ENCODE data around the gene SERPINE3.

The SERPINE3 gene

GRCh38 chr13:51329606-51330005 lies 9.9 kb upstream of the SERPINE3 start:
- no peak for DNase-seq

DNA sequence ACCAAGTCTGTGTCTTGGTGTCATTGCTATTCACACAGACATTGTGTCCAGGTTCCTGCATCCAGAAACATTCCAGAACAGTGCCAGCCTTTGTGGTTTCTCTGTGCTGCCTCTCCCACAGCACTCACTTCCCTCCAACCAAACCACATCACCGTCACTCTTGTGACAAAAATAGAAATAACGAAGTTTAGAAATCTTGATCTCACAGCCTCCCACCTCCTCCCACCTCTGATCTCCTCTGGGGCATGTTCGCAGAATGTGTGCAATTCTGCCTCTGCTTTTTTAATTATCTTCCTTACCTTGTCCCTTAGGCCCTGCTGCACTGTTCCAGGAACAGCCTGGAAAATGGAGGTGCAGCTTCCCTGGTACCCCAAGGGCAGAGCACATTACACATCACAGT lies 8.7 kb upstream of the SERPINE3 start:
- DNase-seq = no peak

DNA sequence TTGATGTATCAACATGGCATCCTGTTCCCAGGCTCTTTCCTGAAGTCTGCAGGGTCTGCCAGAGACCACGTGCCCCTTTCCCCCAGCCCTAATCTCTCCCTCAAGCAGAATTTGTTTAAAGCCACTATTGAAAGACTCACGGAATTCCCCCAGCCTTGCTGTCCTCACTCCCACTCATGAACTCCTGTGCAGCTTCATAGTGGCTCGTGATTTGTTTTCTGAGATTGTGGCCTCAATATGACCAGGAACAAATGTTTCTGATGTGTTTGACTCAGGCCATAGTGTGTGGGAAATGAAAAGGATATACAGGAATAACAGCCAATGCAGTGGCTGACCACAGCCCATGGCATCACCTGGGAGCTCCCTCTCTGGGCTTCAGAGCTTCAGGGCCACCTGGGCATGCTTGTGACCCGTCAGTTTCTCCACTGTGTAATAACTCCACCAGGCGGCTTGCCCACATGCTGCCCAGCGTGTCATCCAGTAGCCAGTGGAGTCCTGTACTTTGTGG lies 8.1 kb upstream of the SERPINE3 start:
- no peak for DNase-seq

DNA sequence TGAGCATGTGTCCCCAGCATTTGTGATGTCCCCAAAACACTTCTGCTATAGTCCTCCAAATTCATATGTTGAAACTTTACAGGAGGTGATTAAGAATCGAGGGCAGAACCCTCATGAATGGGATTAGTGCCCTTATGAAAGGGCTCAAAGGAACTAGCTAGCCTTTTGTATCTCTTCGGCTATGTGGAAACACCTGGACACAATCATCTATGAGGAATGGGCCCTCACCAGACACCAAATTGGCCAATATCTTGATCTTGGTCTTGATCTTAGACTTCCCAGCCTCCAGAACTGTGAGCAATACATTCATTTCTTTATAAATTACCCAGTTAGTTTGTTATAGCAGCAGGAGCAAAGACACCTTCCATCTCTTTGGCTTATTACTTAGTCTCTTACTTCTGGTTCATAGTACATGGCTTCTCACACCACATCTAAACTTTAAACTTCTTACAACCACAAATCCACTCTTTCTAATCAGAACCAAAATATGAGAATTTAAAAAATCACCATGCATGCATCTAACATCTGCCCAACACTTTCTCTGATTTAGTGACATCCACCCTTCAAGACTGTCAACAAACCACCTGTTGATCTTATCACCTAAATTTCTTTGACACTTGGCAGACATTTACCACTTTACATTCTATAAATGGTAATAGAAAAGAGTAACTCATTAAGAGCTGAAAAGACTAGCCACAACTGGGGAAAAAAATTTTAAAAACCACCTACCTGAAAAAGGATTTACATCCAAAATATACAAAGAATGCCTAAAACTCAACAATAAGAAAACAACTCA lies 6.7 kb upstream of the SERPINE3 start:
- DNase-seq = no peak

- DNase-seq = no peak
Observed at GRCh38 chr13:51333421-51333820, 6.1 kb upstream of the SERPINE3 start.

- no peak for DNase-seq
Observed at GRCh38 chr13:51333826-51334225, 5.7 kb upstream of the SERPINE3 start.

DNA sequence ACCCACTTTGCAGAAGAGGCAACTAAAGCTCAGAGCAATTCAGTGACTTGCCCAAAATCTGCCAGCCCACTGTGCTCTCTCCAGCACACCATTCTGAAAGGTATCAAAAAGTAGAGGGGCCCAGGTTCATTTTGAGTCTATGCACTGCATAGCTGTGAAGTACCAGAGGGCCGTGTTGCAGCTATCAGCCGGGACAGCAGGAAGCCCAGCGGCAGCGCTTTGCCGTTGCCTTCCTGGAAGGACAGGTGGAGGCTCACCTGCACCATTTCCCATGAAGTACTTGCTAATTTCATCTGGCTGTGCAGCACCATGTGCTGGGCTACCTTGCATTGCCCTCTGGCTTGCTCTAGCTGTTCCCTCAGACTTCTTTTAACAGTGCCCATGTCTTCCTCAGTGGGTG lies 2.7 kb upstream of the SERPINE3 start:
- DNase-seq = no peak

DNA sequence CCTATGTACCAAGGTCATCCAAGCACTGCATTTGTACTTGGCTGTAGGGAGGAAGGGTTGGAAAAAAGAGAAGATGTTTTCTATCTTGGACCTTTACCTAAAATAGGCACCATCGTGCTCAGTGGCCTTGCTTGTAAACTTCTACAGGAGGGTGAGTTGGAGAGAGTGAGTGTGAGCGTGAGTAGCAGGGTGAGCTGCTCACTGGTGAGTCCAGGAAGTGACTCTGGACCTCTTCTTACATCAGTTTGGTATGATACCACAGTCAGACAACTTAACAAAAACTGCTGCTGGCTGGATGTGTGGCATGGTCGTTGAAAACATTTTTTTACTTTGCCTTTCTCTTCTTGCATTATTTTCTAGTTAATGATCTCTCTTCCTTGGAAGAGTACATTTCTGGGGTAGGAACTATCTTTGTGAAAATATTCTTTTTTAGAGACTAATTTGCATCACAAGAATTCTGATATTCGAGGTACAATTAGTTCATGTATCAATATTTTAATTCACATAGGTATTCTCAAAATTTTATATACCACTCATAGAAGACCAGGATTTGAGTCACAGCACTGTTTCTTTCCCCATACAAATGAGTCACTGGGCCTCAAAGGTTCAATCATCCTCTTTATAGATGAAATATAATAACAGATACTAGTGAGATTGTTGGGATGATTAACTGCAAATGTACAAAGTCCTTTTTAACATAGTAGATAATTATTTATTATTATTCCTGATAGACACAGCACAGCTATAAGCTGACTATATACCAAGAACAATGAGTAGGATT lies 651 bp downstream of the SERPINE3 start:
- DNase-seq = no peak

- DNase-seq = no peak
Observed at GRCh38 chr13:51341232-51341631, 1.7 kb downstream of the SERPINE3 start.

DNA sequence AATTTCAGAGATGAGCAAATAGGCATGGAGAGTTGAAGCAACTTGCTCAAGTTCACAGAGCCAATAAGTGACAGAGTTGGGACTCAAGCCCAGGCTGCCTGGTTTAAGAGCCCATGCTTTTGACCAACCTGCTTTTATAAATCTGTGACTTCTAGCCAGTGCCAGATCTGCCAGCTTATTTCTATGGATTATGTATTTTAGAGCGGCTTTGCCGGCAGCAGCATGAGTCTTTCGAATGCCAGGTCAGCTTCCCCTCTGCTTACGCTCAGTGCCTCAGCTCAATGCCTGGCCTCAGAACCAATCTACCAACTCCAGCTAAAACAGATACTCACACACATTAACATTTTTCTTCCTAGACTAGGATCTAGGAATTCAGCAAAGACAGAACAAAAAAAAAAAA lies 2.3 kb downstream of the SERPINE3 start:
- no peak for DNase-seq

- DNase-seq = no peak
Observed at GRCh38 chr13:51342706-51343105, 3.2 kb downstream of the SERPINE3 start.

- DNase-seq = no peak
Observed at GRCh38 chr13:51343475-51343874, 4.0 kb downstream of the SERPINE3 start.

DNA sequence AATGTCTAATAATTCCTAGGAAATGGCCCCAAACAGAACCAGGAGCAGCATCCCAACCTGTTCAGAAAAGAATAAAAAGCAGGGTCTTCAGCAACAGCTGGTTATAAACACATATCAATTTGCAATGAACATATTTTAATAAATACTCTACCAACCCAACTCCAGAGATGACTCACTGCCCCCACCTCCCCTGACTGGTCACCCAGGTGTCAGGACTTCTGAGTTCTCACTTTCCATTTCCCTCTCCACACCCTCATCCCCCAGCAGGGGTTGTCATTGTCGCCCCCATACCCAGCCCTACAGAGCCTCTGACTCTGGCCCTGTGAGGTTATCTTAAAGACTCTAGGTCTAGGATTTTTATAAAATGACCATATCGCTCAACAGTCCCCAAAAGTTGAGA lies 6.9 kb downstream of the SERPINE3 start:
- no peak for DNase-seq

GRCh38 chr13:51347099-51347498 lies 7.6 kb downstream of the SERPINE3 start:
- no peak for DNase-seq

DNA sequence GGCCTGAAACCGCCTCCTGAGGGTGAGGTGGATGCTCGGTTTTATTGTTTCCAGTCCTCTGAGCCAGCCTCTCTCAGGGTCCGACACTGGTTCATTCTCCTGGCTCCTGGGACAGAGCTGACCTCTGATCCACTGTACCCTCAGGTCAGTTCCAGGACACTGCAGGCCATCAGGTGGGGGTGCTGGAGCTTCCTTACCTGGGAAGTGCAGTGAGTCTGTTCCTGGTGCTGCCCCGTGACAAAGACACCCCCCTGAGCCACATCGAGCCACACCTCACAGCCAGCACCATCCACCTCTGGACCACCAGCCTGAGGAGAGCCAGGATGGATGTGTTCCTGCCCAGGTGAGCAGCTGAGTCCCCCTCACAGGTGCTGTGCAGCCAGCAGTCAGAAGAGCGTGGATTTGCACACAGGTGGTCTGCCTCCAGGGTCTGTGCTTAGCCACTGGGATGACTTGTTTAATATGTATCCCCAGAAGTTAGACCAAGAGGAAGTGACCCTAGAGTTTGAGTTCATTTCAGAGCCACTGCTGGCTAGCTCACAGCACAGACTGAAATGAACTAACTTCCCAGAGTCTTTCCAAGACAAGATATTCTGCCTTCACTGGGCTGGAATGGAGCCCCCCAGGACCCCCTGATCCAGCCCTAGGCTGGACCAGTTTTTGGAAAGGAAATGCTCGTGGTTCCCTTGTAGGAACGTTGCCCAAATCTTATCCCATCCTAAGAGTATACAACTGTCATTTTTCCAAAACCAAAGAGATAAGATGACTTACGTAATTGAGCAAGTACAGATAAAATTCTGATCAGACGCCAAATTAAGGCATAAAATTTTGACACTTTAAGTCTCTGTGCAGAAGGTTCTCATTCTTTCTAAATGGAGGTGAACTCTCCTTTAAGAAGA lies 8.8 kb downstream of the SERPINE3 start:
- no peak for DNase-seq

GRCh38 chr13:51349016-51349415 lies 9.5 kb downstream of the SERPINE3 start:
- no peak for DNase-seq

- no peak for DNase-seq
Observed at GRCh38 chr13:51355217-51355616, 15.7 kb downstream of the SERPINE3 start.

DNA sequence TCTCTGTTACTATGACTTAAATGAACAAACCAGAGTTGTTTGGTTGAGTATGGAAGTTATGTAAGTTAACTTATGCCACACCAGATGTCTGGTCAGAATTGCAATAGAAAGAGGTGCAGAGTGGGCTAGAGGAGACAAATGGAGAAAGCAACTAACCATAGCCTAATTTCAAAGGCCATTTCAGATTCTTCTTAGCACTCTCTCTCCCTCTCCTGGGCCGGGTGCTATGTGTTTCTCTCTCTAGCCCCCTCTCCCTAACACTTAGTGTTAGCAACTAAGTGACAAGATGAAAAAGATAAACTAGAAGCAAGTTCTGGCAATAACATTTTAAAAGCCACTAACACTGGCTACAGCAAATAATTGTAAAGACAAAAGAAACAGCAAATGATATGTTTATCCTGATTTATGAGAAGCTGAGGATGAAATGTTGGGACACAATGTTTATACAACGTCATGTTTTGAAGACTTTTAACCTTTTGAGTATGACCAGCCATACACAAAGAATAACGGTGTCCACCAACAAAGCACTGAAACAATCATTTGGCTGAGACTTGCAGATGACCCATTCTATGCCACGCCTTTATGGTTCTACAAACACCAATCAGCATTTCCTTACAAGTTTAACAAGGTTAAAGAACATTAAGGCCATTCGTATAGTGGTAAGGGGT lies 18.6 kb downstream of the SERPINE3 start:
- no peak for DNase-seq

- no peak for DNase-seq
Observed at GRCh38 chr13:51359352-51359751, 19.9 kb downstream of the SERPINE3 start.

DNA sequence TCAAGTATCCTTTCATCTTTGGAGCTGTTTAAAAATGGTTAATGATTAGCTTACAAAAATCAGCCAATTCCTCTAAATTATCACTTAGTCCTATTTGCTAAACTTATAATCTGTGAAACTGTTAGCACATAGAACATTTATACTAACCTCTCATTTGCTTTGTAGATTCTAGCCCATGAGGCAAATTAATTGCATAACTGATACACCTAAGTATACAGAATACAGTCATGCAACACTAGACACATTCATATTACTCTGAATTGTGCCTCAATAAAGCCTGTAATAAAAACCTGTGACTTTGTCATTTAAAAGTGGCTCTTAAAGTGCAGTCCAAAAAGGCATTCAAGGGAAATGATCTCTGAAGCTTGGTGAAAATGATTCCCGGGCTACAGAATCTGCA lies 21.0 kb downstream of the SERPINE3 start:
- DNase-seq = no peak

GRCh38 chr13:51361106-51361505 lies 21.6 kb downstream of the SERPINE3 start:
- no peak for DNase-seq

- no peak for DNase-seq
Observed at GRCh38 chr13:51363625-51364024, 24.1 kb downstream of the SERPINE3 start.
